WERI-Rb-1 (cell line): ENCODE results near the gene TEAD3.

Source experiments
- DNase-seq: peaks from one replicate; pipeline ENCODE4 v3.0.0-alpha.2; 2020
- H3K27ac ChIP-seq: fragments of 250-450 bp; sonication (Bioruptor Pico); 2 replicates; pipeline ENCODE4 v1.5.1; 2020; ENCODE audit warnings: mild to moderate bottlenecking, moderate library complexity
- H3K27me3 ChIP-seq: fragments of 250-450 bp; sonication (Bioruptor Pico); 2 replicates; pipeline ENCODE4 v1.5.1; 2021; ENCODE audit warnings: mild to moderate bottlenecking, low read depth, moderate library complexity; ENCODE audit not compliant: insufficient read depth, severe bottlenecking
- H3K36me3 ChIP-seq: fragments of 250-450 bp; sonication (Bioruptor Pico); 2 replicates; pipeline ENCODE4 v1.5.1; 2020; ENCODE audit warnings: mild to moderate bottlenecking, moderate library complexity
- H3K4me3 ChIP-seq: 2 replicates; pipeline ENCODE4 v1.5.1; 2011; ENCODE audit warnings: low read depth, mild to moderate bottlenecking, control low read depth, low read length
- H3K9me3 ChIP-seq: fragments of 250-450 bp; sonication (Bioruptor Pico); 2 replicates; pipeline ENCODE4 v1.5.1; 2021; ENCODE audit warnings: mild to moderate bottlenecking, moderate library complexity; ENCODE audit not compliant: severe bottlenecking
- TF ChIP-seq, protein P1 (sequence below): IDR thresholded peaks from 2 replicates; pipeline ENCODE4 v1.5.1; 2011; ENCODE audit warnings: low read depth, mild to moderate bottlenecking, control low read depth, inconsistent platforms, low read length

Gene TEAD3

DNA sequence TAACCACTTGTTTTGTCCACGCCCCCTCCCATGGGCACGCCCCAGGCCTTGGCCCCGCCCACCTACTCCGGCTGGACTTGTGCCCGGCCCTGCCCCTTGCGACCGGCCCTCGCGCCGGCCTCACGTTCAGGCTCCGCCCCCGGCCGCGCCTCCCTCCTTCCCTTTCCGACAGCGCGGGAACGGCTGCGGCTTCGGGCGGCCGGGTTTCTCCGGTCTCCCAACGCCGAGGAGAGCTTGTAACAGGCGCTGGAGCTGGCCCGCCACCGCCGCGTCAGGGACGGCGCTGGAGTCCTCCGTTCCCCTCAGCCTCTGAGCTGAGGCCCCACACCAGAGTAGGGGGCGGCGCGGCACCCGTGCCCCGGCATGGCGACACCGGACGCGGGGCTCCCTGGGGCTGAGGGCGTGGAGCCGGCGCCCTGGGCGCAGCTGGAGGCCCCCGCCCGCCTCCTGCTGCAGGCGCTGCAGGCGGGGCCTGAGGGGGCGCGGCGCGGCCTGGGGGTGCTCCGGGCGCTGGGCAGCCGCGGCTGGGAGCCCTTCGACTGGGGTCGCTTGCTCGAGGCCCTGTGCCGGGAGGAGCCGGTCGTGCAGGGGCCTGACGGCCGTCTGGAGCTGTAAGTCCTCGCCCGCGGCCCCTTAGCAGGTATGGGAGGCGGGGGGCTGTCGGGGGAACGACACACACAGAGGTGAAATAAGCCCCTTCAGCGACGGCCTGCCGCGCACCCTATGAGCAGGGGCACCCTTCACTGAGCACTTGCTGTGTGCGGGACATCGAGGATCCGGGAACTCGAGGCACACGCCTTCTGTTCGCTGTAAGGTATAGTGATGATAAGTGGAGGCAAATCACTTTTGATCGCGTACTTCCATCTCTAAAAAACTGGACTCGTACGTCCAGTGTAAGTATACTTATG is 44.4 kb downstream of the TEAD3 start, which contains the start of gene FANCE:
Gene FANCE, plus strand, starts transcription at position 156 of the 908 bp plus-strand sequence. Its CDS starts 208 bp downstream, at position 364.
- H3K27ac ChIP-seq: peak within 1 kb of the TSS; percentile 83
- H3K9me3 ChIP-seq: no peaks in the 10 kb centered on the region
- H3K27me3 ChIP-seq: no peaks in the 10 kb centered on the region
- H3K4me3 ChIP-seq: peak within 1 kb of the TSS; percentile 77
- peaks cover 26% of the 10 kb centered on the region for H3K36me3 ChIP-seq
- TF ChIP-seq, protein P1, sequence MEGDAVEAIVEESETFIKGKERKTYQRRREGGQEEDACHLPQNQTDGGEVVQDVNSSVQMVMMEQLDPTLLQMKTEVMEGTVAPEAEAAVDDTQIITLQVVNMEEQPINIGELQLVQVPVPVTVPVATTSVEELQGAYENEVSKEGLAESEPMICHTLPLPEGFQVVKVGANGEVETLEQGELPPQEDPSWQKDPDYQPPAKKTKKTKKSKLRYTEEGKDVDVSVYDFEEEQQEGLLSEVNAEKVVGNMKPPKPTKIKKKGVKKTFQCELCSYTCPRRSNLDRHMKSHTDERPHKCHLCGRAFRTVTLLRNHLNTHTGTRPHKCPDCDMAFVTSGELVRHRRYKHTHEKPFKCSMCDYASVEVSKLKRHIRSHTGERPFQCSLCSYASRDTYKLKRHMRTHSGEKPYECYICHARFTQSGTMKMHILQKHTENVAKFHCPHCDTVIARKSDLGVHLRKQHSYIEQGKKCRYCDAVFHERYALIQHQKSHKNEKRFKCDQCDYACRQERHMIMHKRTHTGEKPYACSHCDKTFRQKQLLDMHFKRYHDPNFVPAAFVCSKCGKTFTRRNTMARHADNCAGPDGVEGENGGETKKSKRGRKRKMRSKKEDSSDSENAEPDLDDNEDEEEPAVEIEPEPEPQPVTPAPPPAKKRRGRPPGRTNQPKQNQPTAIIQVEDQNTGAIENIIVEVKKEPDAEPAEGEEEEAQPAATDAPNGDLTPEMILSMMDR: no peak
- peak; percentile 100 for DNase-seq

DNA sequence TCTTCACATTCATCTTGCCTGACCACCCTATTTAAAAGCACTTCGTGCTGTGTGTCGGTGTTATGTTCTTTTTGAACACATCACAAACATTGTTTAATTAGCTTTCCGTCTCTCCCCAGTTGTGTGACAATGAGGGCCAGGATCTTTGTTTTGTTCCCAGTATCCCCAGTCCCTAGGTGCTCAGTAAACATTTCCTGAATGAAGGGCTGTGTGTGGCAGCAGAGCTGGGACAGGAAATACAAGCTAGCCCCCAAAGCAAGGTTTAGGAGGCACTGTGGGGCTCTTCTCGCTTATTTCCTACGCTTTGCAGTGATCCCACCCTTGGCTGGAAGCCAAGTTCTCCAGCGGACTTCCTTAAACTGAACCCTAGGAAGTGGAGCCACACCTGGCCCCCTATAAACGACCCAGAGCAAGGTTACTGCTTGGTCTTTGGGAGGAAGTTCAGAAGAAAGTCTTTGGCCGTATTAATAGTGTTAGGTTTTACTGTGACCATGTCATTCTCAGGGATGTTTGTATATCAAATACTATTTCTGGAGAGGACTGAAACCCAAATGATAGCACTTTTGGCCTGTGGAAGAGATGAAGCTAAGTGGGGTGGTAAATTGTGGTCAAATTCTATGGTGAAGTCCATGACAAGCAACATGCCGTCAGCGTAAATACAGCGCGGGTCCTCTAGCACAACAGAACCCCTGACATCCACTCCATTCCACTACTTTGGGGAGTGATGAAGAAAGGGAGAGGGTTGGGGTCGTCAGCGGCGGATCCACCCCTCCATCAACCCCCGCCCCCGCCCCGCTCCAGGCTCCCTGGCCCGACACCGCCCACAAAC is 45.3 kb downstream of the TEAD3 start:
- no peak overlapping the region for H3K27ac ChIP-seq
- TF ChIP-seq, protein P1: no peak
- no peak for DNase-seq
- no peak overlapping the region for H3K4me3 ChIP-seq
- H3K27me3 ChIP-seq: no peaks in the 10 kb centered on the region
- no peaks in the 10 kb centered on the region for H3K9me3 ChIP-seq
- peaks cover 17% of the 10 kb centered on the region for H3K36me3 ChIP-seq

DNA sequence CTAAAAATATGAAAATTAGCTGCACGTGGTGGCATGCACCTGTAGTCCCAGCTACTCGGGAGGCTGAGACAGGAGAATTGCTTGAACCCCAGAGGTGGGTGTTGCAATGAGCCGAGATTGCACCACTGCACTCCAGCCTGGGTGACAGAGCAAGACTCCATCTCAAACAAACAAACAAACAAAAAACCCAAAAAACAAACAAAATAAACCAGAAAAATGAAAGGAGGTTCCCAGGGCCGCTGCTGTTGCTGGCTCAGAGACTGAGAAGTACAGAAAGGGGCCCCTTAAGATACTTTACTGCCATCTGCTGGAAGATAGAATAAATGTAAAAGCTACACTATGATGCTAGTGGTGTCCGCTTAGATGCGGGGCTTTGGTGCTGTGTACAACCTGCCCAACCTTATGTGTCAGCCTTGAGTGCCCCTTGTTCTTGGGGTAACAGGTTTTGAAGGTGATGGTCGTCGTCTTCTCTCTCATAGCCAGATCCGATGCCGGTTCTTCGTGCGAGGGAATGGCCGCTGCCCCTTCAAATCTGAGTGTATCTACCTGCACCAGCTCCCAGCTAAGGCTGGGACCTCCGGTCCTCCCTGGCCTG is 47.5 kb downstream of the TEAD3 start:
- H3K36me3 ChIP-seq: no peaks in the 10 kb centered on the region; the same call in 1 of the 2 replicates
- H3K27me3 ChIP-seq: no peaks in the 10 kb centered on the region
- TF ChIP-seq, protein P1: peak; percentile 73
- H3K9me3 ChIP-seq: no peaks in the 10 kb centered on the region
- no peak overlapping the region for H3K4me3 ChIP-seq
- DNase-seq: no peak
- no peak overlapping the region for H3K27ac ChIP-seq

DNA sequence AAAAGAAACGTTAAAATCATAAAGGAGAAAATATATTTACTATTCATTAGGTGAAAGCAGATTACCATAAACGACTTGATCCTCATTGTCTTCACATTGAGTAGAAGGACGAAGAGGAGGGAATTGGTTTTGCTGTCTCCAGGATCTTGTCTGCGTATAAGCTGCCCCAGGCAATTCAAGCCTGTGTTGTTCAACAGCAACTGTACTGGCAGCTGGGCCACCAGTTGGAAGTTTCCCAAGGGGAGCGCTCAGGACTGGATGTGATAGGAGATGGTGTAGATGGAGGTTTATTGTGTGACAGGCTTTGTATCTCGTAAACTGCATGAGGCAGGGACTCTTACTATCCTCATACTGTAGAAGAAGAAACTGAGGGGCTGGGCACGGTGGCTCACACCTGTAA is 48.7 kb downstream of the TEAD3 start:
- no peak overlapping the region for H3K27ac ChIP-seq

DNA sequence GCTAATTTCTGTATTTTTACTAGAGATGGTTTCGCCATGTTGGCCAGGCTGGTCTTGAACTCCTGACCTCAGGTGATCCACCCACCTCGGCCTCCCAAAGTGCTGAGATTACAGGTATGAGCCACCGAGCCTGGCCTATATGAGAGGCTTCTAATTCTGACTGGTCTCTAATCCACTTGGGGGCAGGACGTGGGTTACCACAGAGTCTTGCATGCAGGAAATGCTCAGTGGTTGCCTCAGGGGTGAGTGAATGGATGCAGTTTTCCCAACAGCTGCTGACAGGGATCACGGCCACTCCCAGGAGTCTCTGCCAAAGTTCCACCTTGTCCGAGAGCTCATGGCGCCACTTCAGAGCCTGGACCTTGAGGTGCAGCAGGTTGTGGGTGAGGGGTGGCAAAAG is 51.2 kb downstream of the TEAD3 start:
- TF ChIP-seq, protein P1: no peak
- Histone ChIP-seq H3K4me3 (no peak overlapping the region), H3K9me3 (no peaks in the 10 kb centered on the region), H3K36me3 (no peaks in the 10 kb centered on the region), H3K27me3 (no peaks in the 10 kb centered on the region), H3K27ac (no peak overlapping the region)
- no peak for DNase-seq

More for the DNA sequence above, 48.7 kb downstream of the TEAD3 start:
- Histone ChIP-seq H3K36me3 (no peaks in the 10 kb centered on the region; the same call in 1 of the 2 replicates), H3K9me3 (no peaks in the 10 kb centered on the region), H3K27me3 (no peaks in the 10 kb centered on the region), H3K4me3 (no peak overlapping the region)
- TF ChIP-seq, protein P1: no peak
- DNase-seq: no peak
